Peyer's patch (tissue), 4 donors: ENCODE data around the gene TRAPPC3.

ENCODE experiments used
- POLR2A ChIP-seq, 2 donors: fragments of 450-650 bp; IDR thresholded peaks; one replicate each; pipeline ENCODE4 v1.5.1; 2017; ENCODE audit warnings: antibody characterized with exemption in 2 of 2, mild to moderate bottlenecking in 2 of 2, moderate library complexity in 2 of 2
- TF ChIP-seq, protein P1 (sequence below), 6 experiments: fragments of 450-650 bp in 4 of 6; fragments of 200-600 bp in 2 of 6; sonication (generic) in 1 of 6; IDR thresholded peaks; one replicate each; pipeline ENCODE4 v1.5.1; 2017 to 2019; ENCODE audit warnings: antibody characterized with exemption in 6 of 6, mild to moderate bottlenecking in 3 of 6, moderate library complexity in 1 of 6

- TF ChIP-seq, protein P1, sequence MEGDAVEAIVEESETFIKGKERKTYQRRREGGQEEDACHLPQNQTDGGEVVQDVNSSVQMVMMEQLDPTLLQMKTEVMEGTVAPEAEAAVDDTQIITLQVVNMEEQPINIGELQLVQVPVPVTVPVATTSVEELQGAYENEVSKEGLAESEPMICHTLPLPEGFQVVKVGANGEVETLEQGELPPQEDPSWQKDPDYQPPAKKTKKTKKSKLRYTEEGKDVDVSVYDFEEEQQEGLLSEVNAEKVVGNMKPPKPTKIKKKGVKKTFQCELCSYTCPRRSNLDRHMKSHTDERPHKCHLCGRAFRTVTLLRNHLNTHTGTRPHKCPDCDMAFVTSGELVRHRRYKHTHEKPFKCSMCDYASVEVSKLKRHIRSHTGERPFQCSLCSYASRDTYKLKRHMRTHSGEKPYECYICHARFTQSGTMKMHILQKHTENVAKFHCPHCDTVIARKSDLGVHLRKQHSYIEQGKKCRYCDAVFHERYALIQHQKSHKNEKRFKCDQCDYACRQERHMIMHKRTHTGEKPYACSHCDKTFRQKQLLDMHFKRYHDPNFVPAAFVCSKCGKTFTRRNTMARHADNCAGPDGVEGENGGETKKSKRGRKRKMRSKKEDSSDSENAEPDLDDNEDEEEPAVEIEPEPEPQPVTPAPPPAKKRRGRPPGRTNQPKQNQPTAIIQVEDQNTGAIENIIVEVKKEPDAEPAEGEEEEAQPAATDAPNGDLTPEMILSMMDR (IDR thresholded peaks at IDR 0.05) = no peak
- no peak for TF ChIP-seq POLR2A (IDR thresholded peaks at IDR 0.05)
These were observed 2.0 kb upstream of the TRAPPC3 start for GRCh38 chr1:36151134-36151844.
